ENCODE data around the gene NPAS3. TPM values are rescaled to one million over a fixed set of nuclear protein-coding genes. Genes with fewer than 3 reads are reported as not detected.

Gene NPAS3
- total and polyA plus RNA-seq, 11 donors, result 0.15 to 3.4 (median 0.92) TPM

DNA sequence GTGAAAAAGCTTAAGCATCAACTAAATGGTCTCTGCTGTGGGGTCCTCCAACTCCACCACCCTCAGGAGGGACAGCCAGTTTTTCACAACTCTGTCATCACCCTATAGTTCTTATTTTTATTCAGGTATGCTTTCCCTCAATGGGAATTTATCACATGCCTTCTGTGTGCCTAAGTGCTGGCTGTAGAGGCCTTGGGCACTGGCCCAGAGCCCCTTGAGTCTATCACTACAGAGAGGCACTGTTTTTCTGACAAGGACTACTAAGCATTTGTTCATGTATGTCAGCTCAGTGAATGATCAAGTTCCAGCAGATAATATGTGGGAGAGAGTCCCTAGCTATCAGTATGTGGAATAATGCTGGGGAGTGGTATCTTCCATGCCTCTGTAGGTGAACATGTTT lies 463.9 kb downstream of the NPAS3 start:
- intact Hi-C loops (cut with DNase I), result no loop called here
- peak in 1 of 5 donors; percentile 47 for DNase-seq

DNA sequence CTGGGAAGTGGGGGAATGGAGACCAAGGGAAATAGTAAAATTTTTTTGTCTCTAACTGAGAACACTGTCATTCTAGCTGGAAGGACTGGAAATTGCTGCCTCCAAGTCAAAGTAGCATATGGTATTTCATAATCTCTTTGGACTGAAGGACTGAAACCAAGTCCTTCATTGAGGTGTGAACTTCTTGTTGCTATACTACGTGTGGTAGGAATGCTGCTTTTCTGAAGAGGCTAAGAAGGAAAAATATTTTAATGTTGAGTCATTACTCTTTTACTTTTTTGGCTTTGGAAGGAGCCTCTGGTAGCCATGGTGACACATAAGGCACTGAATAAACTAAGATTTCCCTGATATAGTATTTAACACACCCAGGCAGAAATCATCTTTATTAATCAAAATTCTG lies 465.4 kb downstream of the NPAS3 start:
- intact Hi-C loops (cut with DNase I), result no loop called here
- 52 to 63% (median 61%) methylated on average over 1 of the region's 1 CpG for WGBS, 4 donors
- no peak overlapping the region for H3K4me3 ChIP-seq
- no peak overlapping the region for H3K27ac ChIP-seq
- H3K9me3 ChIP-seq, result peaks cover 0 to 25% (median 11%) of the 10 kb centered on the region in 12 donors
- ATAC-seq (no peak), DNase-seq (no peak)
- no peaks in the 10 kb centered on the region for H3K4me1 ChIP-seq
- no peaks in the 10 kb centered on the region for H3K36me3 ChIP-seq
- TF ChIP-seq POLR2A (IDR thresholded peaks at IDR 0.05), result no peak
- TF ChIP-seq, protein P1, sequence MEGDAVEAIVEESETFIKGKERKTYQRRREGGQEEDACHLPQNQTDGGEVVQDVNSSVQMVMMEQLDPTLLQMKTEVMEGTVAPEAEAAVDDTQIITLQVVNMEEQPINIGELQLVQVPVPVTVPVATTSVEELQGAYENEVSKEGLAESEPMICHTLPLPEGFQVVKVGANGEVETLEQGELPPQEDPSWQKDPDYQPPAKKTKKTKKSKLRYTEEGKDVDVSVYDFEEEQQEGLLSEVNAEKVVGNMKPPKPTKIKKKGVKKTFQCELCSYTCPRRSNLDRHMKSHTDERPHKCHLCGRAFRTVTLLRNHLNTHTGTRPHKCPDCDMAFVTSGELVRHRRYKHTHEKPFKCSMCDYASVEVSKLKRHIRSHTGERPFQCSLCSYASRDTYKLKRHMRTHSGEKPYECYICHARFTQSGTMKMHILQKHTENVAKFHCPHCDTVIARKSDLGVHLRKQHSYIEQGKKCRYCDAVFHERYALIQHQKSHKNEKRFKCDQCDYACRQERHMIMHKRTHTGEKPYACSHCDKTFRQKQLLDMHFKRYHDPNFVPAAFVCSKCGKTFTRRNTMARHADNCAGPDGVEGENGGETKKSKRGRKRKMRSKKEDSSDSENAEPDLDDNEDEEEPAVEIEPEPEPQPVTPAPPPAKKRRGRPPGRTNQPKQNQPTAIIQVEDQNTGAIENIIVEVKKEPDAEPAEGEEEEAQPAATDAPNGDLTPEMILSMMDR (IDR thresholded peaks at IDR 0.05), result no peak
- H3K27me3 ChIP-seq, result no peaks in the 10 kb centered on the region

More for the DNA sequence above, 463.9 kb downstream of the NPAS3 start:
- H3K27ac ChIP-seq, result no peak overlapping the region
- H3K27me3 ChIP-seq, result no peaks in the 10 kb centered on the region
- peak in 1 of 4 donors; percentile 51 for ATAC-seq
- peaks cover 0 to 25% (median 11%) of the 10 kb centered on the region in 12 donors for H3K9me3 ChIP-seq
- H3K36me3 ChIP-seq, result no peaks in the 10 kb centered on the region
- no peak overlapping the region for H3K4me3 ChIP-seq
- no peaks in the 10 kb centered on the region for H3K4me1 ChIP-seq
- no peak for TF ChIP-seq POLR2A (IDR thresholded peaks at IDR 0.05)
- TF ChIP-seq, protein P1 (IDR thresholded peaks at IDR 0.05), result no peak

DNA sequence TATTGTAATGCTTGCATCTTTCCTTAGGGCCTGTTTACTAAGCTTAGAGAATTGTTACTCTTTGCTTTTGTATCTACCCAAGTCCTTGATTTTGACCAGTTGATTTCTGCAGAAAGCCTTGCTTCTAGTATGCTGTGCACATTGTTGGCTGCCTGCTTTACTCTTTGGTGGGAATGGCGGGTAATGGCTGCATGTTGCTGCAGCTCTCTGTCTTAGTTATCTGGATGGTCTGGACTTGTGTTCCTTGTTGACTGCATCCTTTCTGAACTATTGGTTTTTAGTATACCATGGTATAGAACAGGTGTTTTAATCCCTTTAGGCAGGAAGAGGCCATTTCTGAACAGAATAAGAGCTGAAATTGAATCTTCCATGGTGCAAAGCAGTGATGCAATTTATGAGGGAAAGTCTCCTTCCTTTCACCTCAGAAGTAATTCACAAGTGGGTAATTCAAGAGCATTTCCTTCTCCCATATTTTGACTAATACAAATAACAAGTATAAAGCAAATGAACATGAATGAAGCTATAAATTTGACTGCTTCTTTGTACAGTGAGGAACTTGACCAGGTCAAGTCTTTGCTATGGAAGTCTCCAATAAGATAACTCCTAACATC lies 466.4 kb downstream of the NPAS3 start:
- Histone ChIP-seq H3K4me3 (no peak overlapping the region), H3K36me3 (no peaks in the 10 kb centered on the region), H3K4me1 (no peaks in the 10 kb centered on the region), H3K27ac (no peak overlapping the region), H3K27me3 (no peaks in the 10 kb centered on the region), H3K9me3 (peaks cover 0 to 25% (median 11%) of the 10 kb centered on the region in 12 donors)
- no peak for TF ChIP-seq POLR2A (IDR thresholded peaks at IDR 0.05)
- TF ChIP-seq, protein P1 (IDR thresholded peaks at IDR 0.05), result no peak
- DNase-seq, result no peak
- WGBS, 4 donors, result 99 to 100% (median 100%) methylated on average over 1 of the region's 1 CpG
- no peak for ATAC-seq
- intact Hi-C loops (cut with DNase I), result no loop called here

GRCh38 chr14:33406766-33407165 lies 468.1 kb downstream of the NPAS3 start:
- intact Hi-C loops (cut with DNase I), result no loop called here
- Histone ChIP-seq H3K27ac (no peak overlapping the region), H3K9me3 (peaks cover 0 to 25% (median 11%) of the 10 kb centered on the region in 12 donors), H3K27me3 (no peaks in the 10 kb centered on the region), H3K36me3 (no peaks in the 10 kb centered on the region), H3K4me1 (no peaks in the 10 kb centered on the region), H3K4me3 (no peak overlapping the region)
- TF ChIP-seq, protein P1 (IDR thresholded peaks at IDR 0.05), result no peak
- no peak for TF ChIP-seq POLR2A (IDR thresholded peaks at IDR 0.05)
- 89 to 97% (median 96%) methylated on average over 2 of the region's 2 CpGs for WGBS, 4 donors
- ATAC-seq (no peak), DNase-seq (no peak)
